ENCODE data around the gene CDC42SE1. TPM values are rescaled to one million over a fixed set of nuclear protein-coding genes. Genes with fewer than 3 reads are reported as not detected.
A peak's percentile ranks its signal among the peaks of the same experiment; 100 is the strongest.

Gene CDC42SE1
- total and polyA plus RNA-seq, 9 of the 15 experiments (the other 6 are each of a cell fraction or from before 2014, with no cell fraction given): 78.1 to 189 (median 114) TPM

DNA sequence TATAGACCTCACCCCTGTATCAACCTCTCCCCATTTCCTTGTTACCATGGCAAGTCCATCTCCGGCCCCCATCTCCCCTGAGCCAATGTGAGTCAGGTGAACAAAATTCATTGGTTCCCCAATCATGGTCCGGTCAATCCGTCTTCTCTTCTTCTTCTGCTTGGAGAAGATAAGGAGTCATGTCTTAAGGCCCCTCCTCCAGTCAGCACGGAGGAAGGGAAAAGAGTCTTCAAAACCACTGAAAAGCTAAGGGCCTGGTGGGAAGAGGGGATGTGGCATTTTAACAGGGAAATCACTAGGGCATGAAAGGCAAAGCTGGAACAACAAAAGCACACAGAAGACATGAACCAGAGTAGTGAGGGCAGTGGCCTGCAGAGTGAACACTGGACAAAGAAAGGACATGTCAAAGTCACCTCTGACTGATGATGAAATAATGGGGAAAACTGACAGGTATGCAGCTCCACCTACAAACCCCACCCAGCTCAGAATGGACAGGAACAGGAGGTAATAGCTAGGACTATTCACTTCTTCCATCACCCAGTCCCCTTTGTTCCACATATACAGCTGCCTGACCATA lies 4.4 kb downstream of the CDC42SE1 start (continued):
- TF ChIP-seq, protein P1, sequence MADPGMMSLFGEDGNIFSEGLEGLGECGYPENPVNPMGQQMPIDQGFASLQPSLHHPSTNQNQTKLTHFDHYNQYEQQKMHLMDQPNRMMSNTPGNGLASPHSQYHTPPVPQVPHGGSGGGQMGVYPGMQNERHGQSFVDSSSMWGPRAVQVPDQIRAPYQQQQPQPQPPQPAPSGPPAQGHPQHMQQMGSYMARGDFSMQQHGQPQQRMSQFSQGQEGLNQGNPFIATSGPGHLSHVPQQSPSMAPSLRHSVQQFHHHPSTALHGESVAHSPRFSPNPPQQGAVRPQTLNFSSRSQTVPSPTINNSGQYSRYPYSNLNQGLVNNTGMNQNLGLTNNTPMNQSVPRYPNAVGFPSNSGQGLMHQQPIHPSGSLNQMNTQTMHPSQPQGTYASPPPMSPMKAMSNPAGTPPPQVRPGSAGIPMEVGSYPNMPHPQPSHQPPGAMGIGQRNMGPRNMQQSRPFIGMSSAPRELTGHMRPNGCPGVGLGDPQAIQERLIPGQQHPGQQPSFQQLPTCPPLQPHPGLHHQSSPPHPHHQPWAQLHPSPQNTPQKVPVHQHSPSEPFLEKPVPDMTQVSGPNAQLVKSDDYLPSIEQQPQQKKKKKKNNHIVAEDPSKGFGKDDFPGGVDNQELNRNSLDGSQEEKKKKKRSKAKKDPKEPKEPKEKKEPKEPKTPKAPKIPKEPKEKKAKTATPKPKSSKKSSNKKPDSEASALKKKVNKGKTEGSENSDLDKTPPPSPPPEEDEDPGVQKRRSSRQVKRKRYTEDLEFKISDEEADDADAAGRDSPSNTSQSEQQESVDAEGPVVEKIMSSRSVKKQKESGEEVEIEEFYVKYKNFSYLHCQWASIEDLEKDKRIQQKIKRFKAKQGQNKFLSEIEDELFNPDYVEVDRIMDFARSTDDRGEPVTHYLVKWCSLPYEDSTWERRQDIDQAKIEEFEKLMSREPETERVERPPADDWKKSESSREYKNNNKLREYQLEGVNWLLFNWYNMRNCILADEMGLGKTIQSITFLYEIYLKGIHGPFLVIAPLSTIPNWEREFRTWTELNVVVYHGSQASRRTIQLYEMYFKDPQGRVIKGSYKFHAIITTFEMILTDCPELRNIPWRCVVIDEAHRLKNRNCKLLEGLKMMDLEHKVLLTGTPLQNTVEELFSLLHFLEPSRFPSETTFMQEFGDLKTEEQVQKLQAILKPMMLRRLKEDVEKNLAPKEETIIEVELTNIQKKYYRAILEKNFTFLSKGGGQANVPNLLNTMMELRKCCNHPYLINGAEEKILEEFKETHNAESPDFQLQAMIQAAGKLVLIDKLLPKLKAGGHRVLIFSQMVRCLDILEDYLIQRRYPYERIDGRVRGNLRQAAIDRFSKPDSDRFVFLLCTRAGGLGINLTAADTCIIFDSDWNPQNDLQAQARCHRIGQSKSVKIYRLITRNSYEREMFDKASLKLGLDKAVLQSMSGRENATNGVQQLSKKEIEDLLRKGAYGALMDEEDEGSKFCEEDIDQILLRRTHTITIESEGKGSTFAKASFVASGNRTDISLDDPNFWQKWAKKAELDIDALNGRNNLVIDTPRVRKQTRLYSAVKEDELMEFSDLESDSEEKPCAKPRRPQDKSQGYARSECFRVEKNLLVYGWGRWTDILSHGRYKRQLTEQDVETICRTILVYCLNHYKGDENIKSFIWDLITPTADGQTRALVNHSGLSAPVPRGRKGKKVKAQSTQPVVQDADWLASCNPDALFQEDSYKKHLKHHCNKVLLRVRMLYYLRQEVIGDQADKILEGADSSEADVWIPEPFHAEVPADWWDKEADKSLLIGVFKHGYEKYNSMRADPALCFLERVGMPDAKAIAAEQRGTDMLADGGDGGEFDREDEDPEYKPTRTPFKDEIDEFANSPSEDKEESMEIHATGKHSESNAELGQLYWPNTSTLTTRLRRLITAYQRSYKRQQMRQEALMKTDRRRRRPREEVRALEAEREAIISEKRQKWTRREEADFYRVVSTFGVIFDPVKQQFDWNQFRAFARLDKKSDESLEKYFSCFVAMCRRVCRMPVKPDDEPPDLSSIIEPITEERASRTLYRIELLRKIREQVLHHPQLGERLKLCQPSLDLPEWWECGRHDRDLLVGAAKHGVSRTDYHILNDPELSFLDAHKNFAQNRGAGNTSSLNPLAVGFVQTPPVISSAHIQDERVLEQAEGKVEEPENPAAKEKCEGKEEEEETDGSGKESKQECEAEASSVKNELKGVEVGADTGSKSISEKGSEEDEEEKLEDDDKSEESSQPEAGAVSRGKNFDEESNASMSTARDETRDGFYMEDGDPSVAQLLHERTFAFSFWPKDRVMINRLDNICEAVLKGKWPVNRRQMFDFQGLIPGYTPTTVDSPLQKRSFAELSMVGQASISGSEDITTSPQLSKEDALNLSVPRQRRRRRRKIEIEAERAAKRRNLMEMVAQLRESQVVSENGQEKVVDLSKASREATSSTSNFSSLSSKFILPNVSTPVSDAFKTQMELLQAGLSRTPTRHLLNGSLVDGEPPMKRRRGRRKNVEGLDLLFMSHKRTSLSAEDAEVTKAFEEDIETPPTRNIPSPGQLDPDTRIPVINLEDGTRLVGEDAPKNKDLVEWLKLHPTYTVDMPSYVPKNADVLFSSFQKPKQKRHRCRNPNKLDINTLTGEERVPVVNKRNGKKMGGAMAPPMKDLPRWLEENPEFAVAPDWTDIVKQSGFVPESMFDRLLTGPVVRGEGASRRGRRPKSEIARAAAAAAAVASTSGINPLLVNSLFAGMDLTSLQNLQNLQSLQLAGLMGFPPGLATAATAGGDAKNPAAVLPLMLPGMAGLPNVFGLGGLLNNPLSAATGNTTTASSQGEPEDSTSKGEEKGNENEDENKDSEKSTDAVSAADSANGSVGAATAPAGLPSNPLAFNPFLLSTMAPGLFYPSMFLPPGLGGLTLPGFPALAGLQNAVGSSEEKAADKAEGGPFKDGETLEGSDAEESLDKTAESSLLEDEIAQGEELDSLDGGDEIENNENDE (IDR thresholded peaks at IDR 0.05; ENCODE audit: low read depth, low read length): no peak
- no peak for TF ChIP-seq MEF2D (tag; conservative IDR thresholded peaks at IDR 0.05; ENCODE audit: low read depth)
- no peak for TF ChIP-seq CTCF (IDR thresholded peaks at IDR 0.05 in 2 of 3, conservative IDR thresholded peaks at IDR 0.05 in 1 of 3; ENCODE audit: insufficient read depth in 2 of 3, low read depth in 1 of 3, low read length in 3 of 3)
- TF ChIP-seq SMAD4 (CRISPR knock-in tag; conservative IDR thresholded peaks at IDR 0.05): peak; percentile 69
- no peak for TF ChIP-seq TGIF2 (CRISPR knock-in tag; IDR thresholded peaks at IDR 0.05)
- peak; percentile 53 for TF ChIP-seq CXXC5 (CRISPR knock-in tag; IDR thresholded peaks at IDR 0.05)
- TF ChIP-seq ELF4 (CRISPR knock-in tag; IDR thresholded peaks at IDR 0.05): peak; percentile 91
- TF ChIP-seq NR2F6 (CRISPR knock-in tag; IDR thresholded peaks at IDR 0.05): no peak
- no peak for TF ChIP-seq CUX1 (CRISPR knock-in tag; IDR thresholded peaks at IDR 0.05)

Data from K562 (cell line).